ENCODE measurements around the gene SPATA6.
"Not testable (repeated sequence)": the region's sequence is repeated elsewhere in the genome, so short reads cannot be mapped to it uniquely, and the experiment has no call there.

Gene SPATA6

GRCh38 chr1:48344373-48344772, 127.6 kb downstream of the SPATA6 start:
- no peak for DNase-seq (ENCODE audit: low spot score)

DNA sequence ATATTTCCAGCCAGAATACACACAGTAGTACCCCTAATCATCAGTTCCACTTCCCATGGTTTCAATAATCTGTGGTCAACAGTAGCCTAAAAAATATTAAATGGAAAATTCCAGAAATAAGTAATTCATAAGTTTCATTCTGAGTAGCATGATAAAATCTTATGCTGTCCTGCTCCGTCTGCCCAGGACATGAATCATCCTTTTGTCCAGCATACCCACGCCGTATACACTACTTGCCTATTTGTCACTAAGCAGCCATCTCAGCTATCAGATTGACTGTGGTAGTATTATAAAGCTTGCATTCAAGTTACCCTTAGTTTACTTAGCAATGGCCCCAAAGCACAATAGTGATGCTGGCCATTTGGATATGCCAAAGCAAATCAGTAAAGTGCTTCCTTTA, 130.8 kb downstream of the SPATA6 start:
- no peak for DNase-seq (ENCODE audit: low spot score)

DNA sequence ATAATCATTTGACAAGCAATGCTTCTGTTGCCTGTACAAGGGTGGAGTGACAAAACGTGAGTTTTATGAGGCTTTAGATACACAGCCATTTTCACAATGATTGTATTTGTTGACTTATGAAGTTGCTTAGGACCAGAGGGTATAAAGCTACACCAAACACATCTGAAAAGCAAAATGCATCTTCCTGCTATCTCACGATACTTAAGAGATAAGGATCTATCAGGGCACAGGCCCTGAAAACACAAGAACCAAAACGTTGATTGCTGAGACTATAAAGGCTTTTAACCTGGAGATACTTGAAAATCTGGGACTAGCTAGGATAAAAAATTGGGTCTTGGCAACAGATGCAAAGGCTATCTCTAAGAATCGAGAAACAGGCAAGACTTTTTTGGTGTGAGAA, 133.7 kb downstream of the SPATA6 start:
- DNase-seq (ENCODE audit: low spot score): no peak

GRCh38 chr1:48333316-48333715, 138.7 kb downstream of the SPATA6 start:
- DNase-seq (ENCODE audit: low spot score): no peak

GRCh38 chr1:48332115-48332514, 139.9 kb downstream of the SPATA6 start:
- DNase-seq (ENCODE audit: low spot score): no peak

DNA sequence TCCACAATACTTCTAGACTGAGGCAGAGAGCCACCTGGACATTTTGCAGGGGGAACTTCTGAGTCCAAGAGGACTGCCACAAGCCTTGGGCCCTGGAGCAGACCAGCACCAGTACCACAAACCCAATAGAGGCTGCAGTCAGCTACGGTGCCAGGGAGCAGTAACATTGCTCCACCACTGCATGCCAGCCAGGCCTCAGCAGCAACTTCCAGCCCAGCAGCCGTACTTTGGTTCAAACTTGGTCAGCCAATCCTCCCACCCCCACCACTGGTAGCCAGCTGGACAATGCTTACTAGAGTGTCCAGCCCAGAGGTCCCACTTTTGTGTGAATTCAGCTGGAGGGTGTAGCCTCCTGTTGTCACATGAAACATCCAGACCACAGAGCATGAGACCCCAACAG, 142.1 kb downstream of the SPATA6 start:
- no peak for DNase-seq (ENCODE audit: low spot score)

- DNase-seq (ENCODE audit: low spot score): no peak
These were observed 142.5 kb downstream of the SPATA6 start for GRCh38 chr1:48329486-48329885.

DNA sequence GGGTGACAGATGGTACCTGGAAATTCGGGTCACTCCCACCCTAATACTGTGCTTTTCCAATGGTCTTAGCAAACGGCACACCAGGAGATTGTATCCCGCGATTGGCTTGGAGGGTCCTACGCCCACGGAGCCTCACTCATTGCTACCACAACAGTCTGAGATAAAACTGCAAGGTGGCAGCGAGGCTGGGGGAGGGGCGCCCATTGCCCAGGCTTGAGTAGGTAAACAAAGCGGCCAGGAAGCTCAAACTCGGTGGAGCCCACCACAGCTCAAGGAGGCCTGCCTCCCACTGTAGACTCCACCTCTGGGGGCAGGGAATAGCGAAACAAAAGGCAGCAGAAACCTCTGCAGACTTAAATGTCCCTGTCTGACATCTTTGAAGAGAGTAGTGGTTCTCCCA, 160.2 kb downstream of the SPATA6 start:
- not testable (repeated sequence) for DNase-seq (ENCODE audit: low spot score)

DNA sequence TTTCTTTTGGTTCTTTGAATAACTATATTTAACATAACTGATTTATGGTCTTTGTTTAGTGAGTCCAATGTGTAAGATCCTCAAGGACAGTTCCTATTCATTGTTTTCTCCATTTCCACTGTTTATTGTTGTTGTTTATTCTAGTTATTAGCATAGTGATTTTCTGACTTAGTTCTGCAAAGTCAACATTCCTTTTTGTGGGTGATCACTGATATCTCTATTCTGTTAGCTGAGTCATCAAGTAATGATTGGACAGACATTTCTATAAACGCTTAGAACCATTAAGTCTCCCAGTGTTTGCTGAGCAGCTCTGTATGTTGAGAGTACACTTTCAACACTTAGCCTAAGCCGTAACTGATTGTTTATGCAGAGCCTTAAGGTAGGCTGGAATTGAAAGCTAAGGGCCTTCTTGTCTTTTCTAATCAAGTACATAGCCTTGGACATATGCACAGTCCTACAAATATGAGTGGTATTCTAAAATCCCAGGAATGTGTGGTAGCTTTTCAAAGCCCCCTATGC, 162.4 kb downstream of the SPATA6 start:
- no peak for DNase-seq (ENCODE audit: low spot score)

DNA sequence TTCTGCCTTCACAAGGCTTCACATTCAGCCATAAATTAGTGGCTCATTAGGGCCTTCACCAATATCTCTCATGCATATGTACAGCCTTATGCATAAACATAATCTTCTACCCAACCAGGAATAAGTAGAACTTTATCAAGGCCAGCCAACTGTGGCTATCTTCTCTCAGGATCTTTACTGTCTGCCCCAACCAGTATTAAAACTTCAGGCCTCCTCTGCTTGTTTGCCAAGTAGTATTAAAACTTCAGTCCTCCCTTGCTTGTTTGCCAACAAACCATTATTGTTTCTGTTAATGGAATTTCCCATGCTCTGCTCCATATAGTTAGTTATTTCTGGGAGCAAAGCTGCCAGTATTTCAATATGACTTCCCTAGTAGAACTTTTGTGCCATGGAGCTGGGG, 169.4 kb downstream of the SPATA6 start:
- no peak for DNase-seq (ENCODE audit: low spot score)

GRCh38 chr1:48294656-48295055, 177.3 kb downstream of the SPATA6 start:
- no peak for DNase-seq (ENCODE audit: low spot score)

GRCh38 chr1:48294094-48294493, 177.9 kb downstream of the SPATA6 start:
- not testable (repeated sequence) for DNase-seq (ENCODE audit: low spot score)

DNA sequence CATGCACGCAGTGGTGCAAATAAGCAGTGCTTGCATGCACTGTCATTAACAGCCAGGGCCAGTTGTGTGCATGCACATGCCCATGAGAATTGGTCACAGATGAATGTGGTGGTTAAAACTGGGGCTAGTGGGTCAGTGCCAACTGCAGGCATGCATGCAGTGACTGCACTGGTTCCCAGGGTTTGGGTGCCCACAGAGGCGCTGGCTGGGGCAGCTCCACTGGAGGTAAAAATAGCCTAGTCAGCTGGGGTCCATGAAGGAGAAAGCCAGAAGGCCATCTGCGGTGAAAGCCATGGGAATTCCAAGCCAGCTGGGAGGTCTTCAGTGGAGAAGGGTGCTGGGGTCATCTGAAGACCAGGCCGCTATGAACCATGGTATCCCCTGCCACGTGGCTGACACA, 179.3 kb downstream of the SPATA6 start:
- no peak for DNase-seq (ENCODE audit: low spot score)

GRCh38 chr1:48291421-48291820, 180.6 kb downstream of the SPATA6 start:
- DNase-seq (ENCODE audit: low spot score): no peak

GRCh38 chr1:48285525-48285924, 186.5 kb downstream of the SPATA6 start:
- DNase-seq (ENCODE audit: low spot score): no peak

- not testable (repeated sequence) for DNase-seq (ENCODE audit: low spot score)
These were observed 187.1 kb downstream of the SPATA6 start for GRCh38 chr1:48284696-48285420.

DNA sequence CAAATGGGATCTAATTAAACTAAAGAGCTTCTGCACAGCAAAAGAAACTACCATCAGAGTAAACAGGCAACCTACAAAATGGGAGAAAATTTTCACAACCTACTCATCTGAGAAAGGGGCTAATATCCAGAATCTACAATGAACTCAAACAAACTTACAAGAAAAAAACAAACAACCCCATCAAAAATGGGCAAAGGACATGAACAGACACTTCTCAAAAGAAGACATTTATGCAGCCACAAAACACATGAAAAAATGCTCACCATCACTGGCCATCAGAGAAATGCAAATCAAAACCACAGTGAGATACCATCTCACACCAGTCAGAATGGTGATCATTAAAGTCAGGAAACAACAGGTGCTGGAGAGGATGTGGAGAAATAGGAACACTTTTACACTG, 189.7 kb downstream of the SPATA6 start:
- not testable (repeated sequence) for DNase-seq (ENCODE audit: low spot score)

DNA sequence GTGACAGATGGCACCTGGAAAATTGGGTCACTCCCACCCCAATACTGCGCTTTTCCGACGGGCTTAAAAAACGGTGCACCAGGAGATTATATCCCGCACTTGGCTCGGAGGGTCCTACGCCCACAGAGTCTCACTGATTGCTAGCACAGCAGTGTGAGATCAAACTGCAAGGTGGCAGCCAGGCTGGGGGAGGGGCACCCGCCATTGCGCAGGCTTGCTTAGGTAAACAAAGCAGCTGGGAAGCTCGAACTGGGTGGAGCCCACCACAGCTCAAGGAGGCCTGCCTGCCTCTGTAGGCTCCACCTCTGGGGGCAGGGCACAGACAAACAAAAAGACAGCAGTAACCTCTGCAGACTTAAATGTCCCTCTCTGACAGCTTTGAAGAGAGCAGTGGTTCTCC, 194.6 kb downstream of the SPATA6 start:
- not testable (repeated sequence) for DNase-seq (ENCODE audit: low spot score)

DNA sequence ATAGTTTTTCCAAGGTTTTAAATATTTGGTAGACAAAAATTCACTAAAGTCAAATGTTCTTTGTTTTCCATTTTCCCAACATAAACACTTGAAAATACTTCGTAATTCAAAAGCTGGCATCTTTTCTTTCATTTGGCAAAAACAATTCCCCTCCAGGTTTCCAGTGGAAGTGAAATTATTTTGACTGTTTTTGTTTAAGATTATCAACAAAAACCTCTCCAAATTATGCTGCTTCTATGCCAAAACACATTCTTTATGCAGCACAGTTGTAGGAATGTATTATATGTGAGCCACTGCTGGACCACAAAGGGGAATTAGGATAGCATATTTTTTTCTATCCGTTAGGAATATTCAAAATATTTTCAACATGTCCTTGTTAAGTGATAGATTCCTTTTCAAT, 205.4 kb downstream of the SPATA6 start:
- no peak for DNase-seq (ENCODE audit: low spot score)

- DNase-seq (ENCODE audit: low spot score): no peak
These were observed 209.0 kb downstream of the SPATA6 start for GRCh38 chr1:48263041-48263440.

DNA sequence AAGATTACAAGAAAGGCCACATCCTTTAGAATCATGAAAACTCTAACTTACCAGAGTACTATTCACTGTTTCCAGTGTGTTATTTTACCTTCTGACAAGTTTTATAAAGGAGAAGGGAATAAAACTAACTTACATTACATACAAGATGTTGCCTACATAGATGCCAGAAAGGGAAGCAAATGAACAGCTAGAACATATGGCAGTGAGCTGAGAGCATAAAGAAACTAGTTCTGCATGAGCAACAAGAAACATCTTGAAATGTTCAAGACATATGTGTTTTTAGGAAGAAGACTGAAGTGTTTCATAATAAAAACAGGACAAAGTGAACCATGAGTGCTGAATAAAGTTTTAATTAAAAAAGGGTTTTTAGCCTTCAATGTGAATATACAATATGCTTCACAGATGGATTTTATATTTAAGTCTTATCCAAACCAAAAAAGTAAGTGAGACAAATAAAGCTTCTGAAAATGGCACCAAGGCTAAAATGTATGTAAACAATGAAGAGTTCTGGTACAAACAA, 210.1 kb downstream of the SPATA6 start:
- DNase-seq (ENCODE audit: low spot score): no peak

- no peak for DNase-seq (ENCODE audit: low spot score)
These were observed 213.9 kb downstream of the SPATA6 start for GRCh38 chr1:48258106-48258505.

GRCh38 chr1:48254254-48254653, 217.8 kb downstream of the SPATA6 start:
- DNase-seq (ENCODE audit: low spot score): no peak

DNA sequence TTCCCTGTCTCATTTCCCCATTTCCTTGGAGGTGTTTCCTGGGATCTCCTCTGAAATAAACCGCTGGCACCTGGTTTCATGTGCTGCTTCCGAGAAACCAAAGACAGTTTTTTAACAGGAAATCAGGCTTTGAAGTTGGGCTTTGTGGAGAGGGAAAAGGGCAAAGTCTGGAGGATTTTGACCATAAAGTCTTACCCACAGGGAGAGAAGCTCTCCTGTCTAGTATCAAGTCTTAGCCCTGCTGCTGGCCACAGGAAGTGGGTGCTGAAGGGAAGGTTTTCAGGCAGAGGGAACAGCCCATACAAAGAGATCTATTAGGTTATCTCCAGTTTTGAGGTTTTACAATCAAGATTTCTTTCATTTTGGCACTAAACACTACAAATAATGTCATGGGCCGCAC, 220.2 kb downstream of the SPATA6 start:
- DNase-seq (ENCODE audit: low spot score): no peak

Measured in AG08396 (cell line).